ENCODE results near the gene ADCK2.
"Not testable (repeated sequence)": the region's sequence is repeated elsewhere in the genome, so short reads cannot be mapped to it uniquely, and the experiment has no call there.

ADCK2 gene

GRCh38 chr7:140646931-140647647, 25.7 kb upstream of the ADCK2 start:
- DNase-seq: peak; percentile 54

- peak; percentile 57 for DNase-seq
Measured at GRCh38 chr7:140649556-140650205, 23.1 kb upstream of the ADCK2 start.

GRCh38 chr7:140650367-140650766, 22.4 kb upstream of the ADCK2 start:
- no peak for DNase-seq

GRCh38 chr7:140653319-140654108, 19.2 kb upstream of the ADCK2 start:
- peak; percentile 79 for DNase-seq

- no peak for DNase-seq
Measured at GRCh38 chr7:140654109-140654387, 18.7 kb upstream of the ADCK2 start.

- no peak for DNase-seq
Measured at GRCh38 chr7:140654661-140655060, 18.1 kb upstream of the ADCK2 start.

- DNase-seq: no peak
Measured at GRCh38 chr7:140655511-140656408, 17.0 kb upstream of the ADCK2 start.

- DNase-seq: peak; percentile 59
Measured at GRCh38 chr7:140656548-140657515, 15.9 kb upstream of the ADCK2 start.

- DNase-seq: no peak
Measured at GRCh38 chr7:140657891-140658290, 14.9 kb upstream of the ADCK2 start.

GRCh38 chr7:140659856-140660255, 12.9 kb upstream of the ADCK2 start:
- no peak for DNase-seq

GRCh38 chr7:140661124-140661523, 11.6 kb upstream of the ADCK2 start:
- DNase-seq: no peak

GRCh38 chr7:140662938-140663337, 9.8 kb upstream of the ADCK2 start:
- not testable (repeated sequence) for DNase-seq

- no peak for DNase-seq
Measured at GRCh38 chr7:140667476-140667875, 5.3 kb upstream of the ADCK2 start.

- no peak for DNase-seq
Measured at GRCh38 chr7:140668641-140669040, 4.1 kb upstream of the ADCK2 start.

- no peak for DNase-seq
Measured at GRCh38 chr7:140669352-140669751, 3.4 kb upstream of the ADCK2 start.

- not testable (repeated sequence) for DNase-seq
Measured at GRCh38 chr7:140669862-140670261, 2.9 kb upstream of the ADCK2 start.

- DNase-seq: no peak
Measured at GRCh38 chr7:140670343-140670935, 2.3 kb upstream of the ADCK2 start.

GRCh38 chr7:140671966-140672365, 779 bp upstream of the ADCK2 start:
- DNase-seq: no peak

- peak; percentile 18 for DNase-seq
Measured at GRCh38 chr7:140673063-140673773, 473 bp downstream of the ADCK2 start.

- no peak for DNase-seq
Measured at GRCh38 chr7:140673774-140674155, 1.0 kb downstream of the ADCK2 start.

GRCh38 chr7:140674356-140674800, 1.6 kb downstream of the ADCK2 start:
- no peak for DNase-seq
